ENCODE measurements around the gene VPS16. TPM values are rescaled to one million over a fixed set of nuclear protein-coding genes. Genes with fewer than 3 reads are reported as not detected.

VPS16 gene
- 42.0 TPM for total RNA-seq
- long read RNA-seq, transcript VPS16-202 (24 exons, 2,750 nt): major isoform, 117 of 178 reads
- long read RNA-seq, partial matches to known transcripts: 22 of 178 reads
- long read RNA-seq, other reads (novel, unspliced or antisense): 34 of 178 reads

- DNase-seq (ENCODE audit: low spot score): peak; percentile 96
Measured at GRCh38 chr20:2840138-2840966, at the start of gene VPS16, which contains the start of gene PCED1A. TSS of gene VPS16 (plus strand) at chr20:2840745. CDS start at chr20:2840775, 30 bp downstream. TSS of gene PCED1A (minus strand) at chr20:2840655. CDS start at chr20:2839912, 743 bp downstream.

DNA sequence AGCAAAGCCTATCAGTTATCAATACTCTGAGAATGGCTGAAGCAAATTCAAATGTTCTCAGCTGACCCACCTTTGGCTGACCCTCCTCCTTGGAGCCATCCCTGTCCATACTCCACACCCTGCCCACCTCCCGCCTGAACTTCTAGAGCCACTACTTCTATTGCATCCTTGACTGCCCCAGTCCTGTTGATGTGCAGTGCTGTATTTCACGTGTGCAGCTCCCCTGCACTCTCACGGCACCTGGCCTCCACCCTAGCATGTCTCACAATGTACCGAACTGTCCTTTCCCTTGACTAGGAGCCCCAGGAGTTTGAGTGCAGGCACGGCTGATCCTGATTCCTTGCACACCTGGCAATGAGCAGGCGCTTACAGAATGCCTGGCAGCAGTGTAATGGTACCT lies 47.1 kb upstream of the VPS16 start:
- no peak for DNase-seq (ENCODE audit: low spot score)

DNA sequence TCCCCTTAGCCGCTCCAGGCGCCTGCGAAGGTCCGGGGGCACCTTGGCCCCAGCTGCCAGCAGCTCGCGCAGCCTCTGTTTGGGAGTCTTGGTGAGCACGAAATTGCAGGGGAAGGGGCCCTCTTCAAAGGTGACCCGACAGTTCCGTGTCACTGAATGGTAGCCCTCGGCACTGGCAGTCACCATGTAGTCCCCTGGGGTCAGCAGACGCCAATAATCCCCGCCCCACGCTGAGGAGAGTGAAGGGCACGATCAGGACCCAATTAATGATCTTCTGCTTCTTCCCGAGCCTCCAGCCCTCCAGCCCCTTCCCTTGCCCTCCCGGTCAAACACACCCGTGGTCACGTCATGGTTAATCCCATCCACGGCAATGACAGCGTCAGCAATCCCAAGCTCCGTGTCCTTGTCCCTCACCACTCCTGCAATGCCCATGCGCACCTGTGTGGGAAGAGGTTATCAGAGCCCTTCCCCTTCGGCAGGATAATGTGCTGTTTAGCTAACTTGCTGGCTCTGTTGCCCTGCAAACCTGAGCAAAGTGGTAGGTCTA lies 46.3 kb upstream of the VPS16 start:
- DNase-seq (ENCODE audit: low spot score): no peak

DNA sequence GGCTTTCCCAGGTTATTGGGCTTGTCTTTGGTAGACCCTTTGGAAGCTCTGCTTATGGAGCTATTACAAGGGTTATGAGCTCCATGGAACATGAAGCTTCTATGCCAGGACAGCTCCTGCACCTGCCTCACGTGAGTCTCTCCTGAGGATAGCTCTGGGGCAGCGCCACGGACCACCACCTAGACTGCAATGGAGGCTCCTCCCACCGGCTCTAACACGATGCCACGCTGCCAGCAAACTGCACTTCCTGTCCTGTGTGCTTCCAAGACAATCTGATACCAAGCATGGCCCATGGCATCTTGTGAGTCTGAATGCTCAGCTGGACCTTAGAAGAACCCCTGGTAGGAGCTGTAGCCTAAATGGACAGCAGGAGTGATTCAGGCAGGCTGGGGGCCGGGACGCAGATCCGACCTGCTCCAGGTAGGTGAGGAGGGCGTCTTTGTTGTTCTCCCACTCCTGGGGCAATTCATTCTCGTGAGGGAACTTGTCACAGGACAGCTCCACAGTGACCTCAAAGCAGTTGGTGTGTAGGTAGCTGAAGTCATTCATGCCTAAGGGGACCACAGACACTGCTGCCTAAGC lies 45.6 kb upstream of the VPS16 start:
- DNase-seq (ENCODE audit: low spot score): no peak

GRCh38 chr20:2795451-2795850 lies 45.1 kb upstream of the VPS16 start:
- no peak for DNase-seq (ENCODE audit: low spot score)

DNA sequence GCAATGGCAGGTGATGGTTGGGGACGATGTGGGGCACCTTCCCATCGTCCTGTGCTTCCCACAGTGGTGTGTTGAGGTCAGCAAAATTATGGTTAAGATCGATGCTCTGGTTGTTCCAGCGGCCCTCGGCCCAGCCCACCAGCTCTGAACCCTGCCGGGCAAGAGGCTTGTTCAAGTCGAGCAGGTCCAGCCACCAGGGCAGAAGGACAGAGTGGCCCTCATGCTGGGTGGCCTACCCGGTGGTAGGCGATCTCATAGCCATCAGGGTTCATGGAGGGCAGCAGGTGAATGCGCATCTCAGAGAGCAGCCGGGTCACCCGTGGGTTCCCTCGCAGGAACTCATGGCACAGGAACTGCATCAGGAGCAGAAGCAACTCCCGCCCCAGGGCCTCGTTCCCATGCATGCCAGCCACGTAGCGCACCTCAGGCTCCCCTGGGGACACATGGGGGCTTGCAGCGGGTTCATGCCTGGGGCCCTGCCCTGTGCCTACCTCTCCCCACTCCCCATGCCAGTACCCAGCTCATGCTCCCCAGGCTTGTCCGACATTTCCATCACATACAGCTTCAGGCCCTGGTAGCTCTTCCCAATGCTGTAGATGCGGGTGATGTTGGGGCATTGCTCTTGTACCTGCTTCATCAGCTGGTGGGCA lies 44.4 kb upstream of the VPS16 start:
- no peak for DNase-seq (ENCODE audit: low spot score)

GRCh38 chr20:2797136-2797983 lies 43.2 kb upstream of the VPS16 start:
- no peak for DNase-seq (ENCODE audit: low spot score)

- DNase-seq (ENCODE audit: low spot score): no peak
Measured at GRCh38 chr20:2798095-2798805, 42.3 kb upstream of the VPS16 start.

DNA sequence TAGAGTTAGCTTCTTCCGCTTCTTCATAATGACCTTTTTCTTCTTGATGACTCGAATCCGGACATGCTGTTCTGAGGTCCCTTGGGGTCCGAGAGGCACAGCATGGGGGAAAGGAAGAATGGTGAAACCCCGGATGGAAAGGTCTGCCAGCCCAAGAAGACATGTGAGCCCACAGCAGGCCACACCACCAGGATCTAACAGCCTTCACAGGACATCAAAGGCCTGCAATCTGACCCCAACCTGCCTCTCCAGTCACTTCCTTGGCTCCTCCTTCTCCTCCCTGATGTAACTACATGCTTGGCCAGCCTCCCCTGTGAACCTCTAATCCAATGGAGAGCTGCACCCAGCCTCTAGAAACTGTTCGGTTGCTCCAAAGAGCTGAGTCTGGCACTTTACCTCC lies 41.7 kb upstream of the VPS16 start:
- no peak for DNase-seq (ENCODE audit: low spot score)

DNA sequence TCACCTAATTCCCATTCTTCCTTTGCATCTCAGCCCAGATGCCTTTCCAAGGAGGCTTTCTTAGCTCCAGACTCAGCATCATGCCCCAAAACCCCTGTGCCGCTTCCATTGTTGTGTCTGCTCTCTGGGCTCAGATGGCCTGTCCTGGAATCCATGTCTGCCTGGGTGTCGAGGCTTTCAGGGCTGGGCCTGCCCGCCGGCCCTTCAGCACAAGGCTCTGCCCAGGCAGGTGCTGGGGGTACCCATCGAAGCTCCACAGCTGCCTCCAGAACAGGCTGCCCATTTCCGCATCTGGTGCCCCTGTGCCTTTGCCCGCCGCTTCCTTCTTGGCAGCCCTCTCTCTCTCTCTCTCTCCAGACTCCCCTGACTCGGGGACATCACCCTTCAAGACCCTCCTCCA lies 41.3 kb upstream of the VPS16 start:
- DNase-seq (ENCODE audit: low spot score): no peak

GRCh38 chr20:2799688-2800520 lies 40.6 kb upstream of the VPS16 start:
- DNase-seq (ENCODE audit: low spot score): no peak

GRCh38 chr20:2800521-2801285 lies 39.8 kb upstream of the VPS16 start, which contains the start of gene CPXM1:
TSS of gene CPXM1 (minus strand) at chr20:2800627. CDS start at chr20:2800572, 55 bp downstream.
- DNase-seq (ENCODE audit: low spot score): no peak

- DNase-seq (ENCODE audit: low spot score): no peak
Measured at GRCh38 chr20:2801286-2801728, 39.2 kb upstream of the VPS16 start.

DNA sequence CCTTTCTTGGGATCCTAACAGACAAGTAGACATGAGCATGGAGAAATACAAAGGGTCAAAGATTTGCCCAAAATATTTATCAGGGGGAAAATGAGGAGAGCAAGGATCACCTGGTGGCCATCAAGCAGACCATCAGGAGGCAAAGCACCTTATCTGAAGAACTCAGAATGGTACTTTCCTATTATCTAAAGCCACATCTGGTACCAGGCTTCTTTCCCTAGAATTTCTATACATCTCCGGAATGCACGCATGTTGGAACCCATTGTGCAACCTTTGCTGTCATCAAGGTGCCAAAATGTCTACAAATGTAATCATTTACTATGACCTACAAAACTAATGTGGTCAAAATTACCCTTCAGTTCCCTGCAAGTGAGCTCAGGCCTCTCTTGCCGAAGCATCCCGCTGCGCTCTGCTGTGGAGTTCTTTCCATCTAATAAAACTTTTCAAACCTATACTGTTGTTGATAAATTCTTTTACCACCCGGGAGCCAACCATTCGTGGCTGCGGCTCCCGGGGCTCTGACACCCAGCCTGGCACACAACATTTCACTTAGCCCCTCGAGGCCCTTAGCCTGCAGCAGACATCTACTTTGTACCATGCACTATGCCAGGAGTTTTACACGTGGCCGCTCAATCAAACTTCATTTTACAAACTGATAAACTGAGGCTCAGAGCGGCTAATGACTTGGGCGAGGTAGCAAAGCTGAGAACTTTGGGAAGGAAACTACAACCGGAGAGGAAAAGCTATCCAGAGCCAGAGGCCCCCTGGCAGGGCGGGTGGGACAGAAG lies 36.3 kb upstream of the VPS16 start:
- DNase-seq (ENCODE audit: low spot score): no peak

DNA sequence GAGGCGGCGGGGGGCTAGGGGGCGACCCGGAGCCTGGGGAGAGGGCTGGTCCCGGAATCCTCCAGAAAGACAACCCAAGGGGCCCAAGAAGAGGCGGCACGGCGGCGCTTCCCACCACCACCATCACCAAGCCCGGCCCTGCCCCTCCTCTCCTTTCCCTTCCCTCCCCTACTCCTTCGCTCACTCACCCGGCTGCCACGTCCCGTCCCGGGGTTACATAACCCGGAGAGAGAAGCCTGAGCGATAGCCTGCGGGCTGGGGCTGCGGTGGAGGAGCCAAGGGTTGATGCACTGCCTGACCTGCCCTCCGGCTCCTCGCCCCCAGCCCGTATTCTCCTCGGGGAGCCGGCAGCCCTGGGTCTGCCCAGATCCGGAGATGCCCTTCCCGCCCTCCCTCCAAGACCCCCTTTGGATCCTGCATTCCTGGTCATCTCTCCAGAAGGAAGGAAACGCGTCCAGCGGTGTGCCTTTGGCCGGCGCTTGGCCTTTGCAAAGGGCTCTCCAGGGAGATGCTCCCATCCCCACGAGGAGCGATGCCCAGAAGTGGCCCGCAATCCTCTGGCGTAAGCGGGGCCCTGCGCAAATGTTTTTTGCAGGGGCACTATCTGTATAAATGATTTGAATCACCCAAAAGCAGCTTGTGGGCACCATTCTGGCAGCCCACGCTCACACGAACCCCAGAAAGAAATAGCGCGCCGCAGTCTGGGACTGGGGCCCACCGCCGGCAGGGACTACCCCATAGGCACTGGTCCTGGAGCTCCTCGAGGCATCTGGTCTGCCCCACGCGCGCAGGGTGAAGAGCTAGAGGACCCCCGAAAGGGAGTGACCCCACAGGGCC lies 35.5 kb upstream of the VPS16 start:
- no peak for DNase-seq (ENCODE audit: low spot score)

GRCh38 chr20:2805689-2806350 lies 34.7 kb upstream of the VPS16 start:
- DNase-seq (ENCODE audit: low spot score): no peak
